ENCODE measurements around the gene RIPK4.

DNA sequence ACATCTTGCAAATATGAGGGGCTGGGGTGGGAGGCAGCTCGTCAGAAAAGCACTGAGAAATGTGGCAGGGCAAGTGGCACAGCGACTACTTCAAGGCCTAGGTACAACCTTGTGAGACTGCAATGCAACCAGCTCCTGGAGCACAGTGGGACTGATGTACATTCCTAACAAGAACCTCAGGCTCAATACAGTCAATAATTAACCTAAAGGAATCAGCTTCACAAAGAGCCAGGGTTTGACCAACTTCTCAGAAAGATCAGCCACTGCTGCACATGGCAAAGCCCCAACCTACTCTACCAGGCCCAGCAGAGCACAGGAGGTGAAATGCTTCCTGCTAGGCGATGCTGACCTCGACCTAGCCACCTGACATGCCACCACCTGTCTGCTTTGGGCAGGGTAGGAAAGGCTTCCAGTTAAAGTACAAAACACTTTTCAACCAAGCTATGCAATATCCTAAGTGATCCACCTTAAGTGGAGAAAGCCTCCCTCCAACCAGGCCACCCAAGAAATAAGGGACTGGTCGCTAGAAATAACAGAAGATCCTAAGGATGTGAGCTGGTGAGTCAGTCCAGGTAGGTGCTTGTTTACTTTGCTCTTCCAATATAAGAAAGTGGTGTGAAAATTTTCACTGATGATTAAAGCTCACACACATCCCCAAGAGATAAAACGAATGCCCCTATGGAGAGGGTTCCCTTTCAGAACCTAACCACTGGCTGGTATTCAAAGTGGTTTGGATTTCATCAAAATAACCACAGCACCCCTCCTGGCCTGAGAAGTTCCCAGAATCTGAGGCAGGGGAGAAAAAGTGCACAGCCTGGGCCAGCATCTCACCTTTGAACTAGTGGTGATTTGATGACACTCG lies 2.1 kb downstream of the RIPK4 start:
- TF ChIP-seq EZH2 (IDR thresholded peaks at IDR 0.05; ENCODE audit: insufficient read depth, poor library complexity, severe bottlenecking) (no peak), EZH2phosphoT487 (IDR thresholded peaks at IDR 0.05; ENCODE audit: insufficient read depth, low read depth) (no peak)
